K562 (cell line): ENCODE results near the gene BEST2. TPM values are rescaled to one million over a fixed set of nuclear protein-coding genes. Genes with fewer than 3 reads are reported as not detected.
A peak's percentile ranks its signal among the peaks of the same experiment; 100 is the strongest.

Source experiments
- ARNT ChIP-seq, 2 experiments: fragments of 450-650 bp; IDR thresholded peaks; 2 replicates each; pipeline ENCODE4 v1.6.1; 2016; ENCODE audit warnings: mild to moderate bottlenecking in 1 of 2
- BMI1 ChIP-seq: fragments of 150-350 bp; IDR thresholded peaks from 2 replicates; pipeline ENCODE4 v1.6.1; 2014; ENCODE audit warnings: low read length
- FOSL1 ChIP-seq: fragments of 200-800 bp; sonication (Bioruptor generic); conservative IDR thresholded peaks from 2 replicates; pipeline ENCODE4 v1.6.1; 2016; ENCODE audit warnings: missing genetic modification characterization, missing compliant biosample characterization
- LARP7 ChIP-seq: fragments of 450-650 bp; IDR thresholded peaks from 2 replicates; pipeline ENCODE4 v1.6.1; 2016
- MCM7 ChIP-seq, 2 experiments: fragments of 450-650 bp; IDR thresholded peaks; 2 replicates each; pipeline ENCODE4 v1.6.1; 2016 to 2018
- RAD51 ChIP-seq: fragments of 450-650 bp; IDR thresholded peaks from 2 replicates; pipeline ENCODE4 v1.7.1; 2016; ENCODE audit warnings: low read depth, mild to moderate bottlenecking, borderline replicate concordance
- RBM14 ChIP-seq: fragments of 200-400 bp; formaldehyde crosslinking; IDR thresholded peaks from 2 replicates; pipeline ENCODE4 v1.6.1; 2018; ENCODE audit warnings: low read depth, mild to moderate bottlenecking, low read length, moderate library complexity, borderline replicate concordance; ENCODE audit not compliant: insufficient read depth
- SPI1 ChIP-seq: IDR thresholded peaks from 2 replicates; pipeline ENCODE4 v1.6.1; 2011; ENCODE audit warnings: low read depth, low read length, control low read depth, borderline replicate concordance
- TFAM ChIP-seq: fragments of 250-450 bp; sonication (Bioruptor Pico); conservative IDR thresholded peaks from 2 replicates; pipeline ENCODE4 v1.5.0; 2021; ENCODE audit warnings: mild to moderate bottlenecking, moderate library complexity
- ZNF174 ChIP-seq: fragments of 250-450 bp; sonication (Bioruptor Pico); IDR thresholded peaks from 2 replicates; pipeline ENCODE4 v1.4.0; 2020; ENCODE audit warnings: mild to moderate bottlenecking
- ZNF436 ChIP-seq: fragments of 250-450, 450-650 bp; sonication (Bioruptor Pico); formaldehyde crosslinking; IDR thresholded peaks from 2 replicates; pipeline ENCODE4 v1.7.0; 2020; ENCODE audit warnings: mild to moderate bottlenecking
- ZNF699 ChIP-seq: fragments of 250-450 bp; sonication (Bioruptor Pico); IDR thresholded peaks from 2 replicates; pipeline ENCODE4 v1.8.0; 2021; ENCODE audit warnings: mild to moderate bottlenecking, moderate library complexity; ENCODE audit not compliant: insufficient replicate concordance
- ZNF77 ChIP-seq: fragments of 250-450 bp; sonication (Bioruptor Pico); IDR thresholded peaks from 2 replicates; pipeline ENCODE4 v1.5.0; 2020
- polyA plus RNA-seq, 8 experiments: library from polyadenylated mRNA; depleted of rRNA in 4 of 8; stranded (reverse) in 5 of 8; unstranded in 3 of 8; fragments of >200 nt; fragmentation: Nextera tagmentation in 2 of 8; fragmentation: Illumina TruSeq in 1 of 8; extraction: Ambion mirVana in 2 of 8; extraction: Trizol in 1 of 8; gene quantifications; 2 replicates each; pipeline versions ENCODE4 v1.2.1 to v1.2.3, GENCODE V29; 2011 to 2014; ENCODE audit warnings: inconsistent platforms in 1 of 8, missing spikeins in 1 of 8
- total RNA-seq, 7 experiments: library from RNA; depleted of rRNA in 6 of 7; stranded (reverse); fragments of >200 nt in 6 of 7; fragmentation: Illumina TruSeq in 2 of 7; extraction: Trizol in 2 of 7; gene quantifications; 2 replicates each; pipeline versions ENCODE4 v1.2.1 to v1.2.3, GENCODE V29; 2011 to 2021; ENCODE audit warnings: low replicate concordance in 1 of 7
- TF ChIP-seq, protein P1 (sequence below): fragments of 250-450 bp; sonication (Bioruptor Pico); IDR thresholded peaks from 2 replicates; pipeline ENCODE4 v1.4.0; 2020; ENCODE audit warnings: mild to moderate bottlenecking
- TF ChIP-seq, protein P2 (sequence below): sonication (generic); formaldehyde crosslinking; IDR thresholded peaks from 2 replicates; pipeline ENCODE4 v1.8.0; 2022; ENCODE audit warnings: mild to moderate bottlenecking, missing genetic modification reagents
- TF ChIP-seq, protein P3 (sequence below), 2 experiments: fragments of 450-650 bp; IDR thresholded peaks; 2 replicates each; pipeline ENCODE4 v1.6.1; 2018; ENCODE audit warnings: mild to moderate bottlenecking in 2 of 2, low read depth in 1 of 2; ENCODE audit not compliant: partially characterized antibody in 2 of 2
- TF ChIP-seq, protein P4 (sequence below): fragments of 250-450 bp; sonication (Bioruptor Pico); IDR thresholded peaks from 2 replicates; pipeline ENCODE4 v1.9.0; 2021; ENCODE audit warnings: mild to moderate bottlenecking
- TF ChIP-seq, protein P5 (sequence below): fragments of 450-650 bp; IDR thresholded peaks from 2 replicates; pipeline ENCODE4 v1.6.1; 2018; ENCODE audit warnings: mild to moderate bottlenecking, low read depth; ENCODE audit not compliant: partially characterized antibody
- TF ChIP-seq, protein P6 (sequence below): sonication (generic); formaldehyde crosslinking; IDR thresholded peaks from 2 replicates; pipeline ENCODE4 v1.8.1; 2022; ENCODE audit warnings: missing genetic modification reagents

BEST2 gene
- total and polyA plus RNA-seq, 9 of the 15 experiments (the other 6 are each of a cell fraction or from before 2014, with no cell fraction given), result not detected

DNA sequence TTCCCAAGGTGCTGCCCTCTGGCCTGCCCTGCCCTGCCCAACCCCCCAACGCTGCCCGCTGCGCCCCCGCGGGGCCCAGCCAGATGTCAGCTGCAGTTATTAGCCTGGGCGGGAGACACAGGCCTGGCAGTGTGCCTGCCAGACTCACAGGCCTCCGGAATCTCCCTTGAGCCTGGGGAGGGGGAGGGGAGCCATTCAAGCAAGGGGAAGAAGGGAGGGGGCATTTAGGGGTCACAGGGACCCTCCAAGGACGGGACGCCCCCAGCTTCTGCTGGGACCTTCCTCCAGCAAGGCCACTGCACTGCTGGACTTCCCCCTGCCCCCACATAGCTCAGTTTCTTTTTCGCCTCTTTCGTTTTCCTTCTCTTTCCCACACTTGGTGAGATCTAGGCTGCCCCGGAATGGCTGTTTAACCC lies 37.1 kb downstream of the BEST2 start (continued):
- TF ChIP-seq, protein P1, sequence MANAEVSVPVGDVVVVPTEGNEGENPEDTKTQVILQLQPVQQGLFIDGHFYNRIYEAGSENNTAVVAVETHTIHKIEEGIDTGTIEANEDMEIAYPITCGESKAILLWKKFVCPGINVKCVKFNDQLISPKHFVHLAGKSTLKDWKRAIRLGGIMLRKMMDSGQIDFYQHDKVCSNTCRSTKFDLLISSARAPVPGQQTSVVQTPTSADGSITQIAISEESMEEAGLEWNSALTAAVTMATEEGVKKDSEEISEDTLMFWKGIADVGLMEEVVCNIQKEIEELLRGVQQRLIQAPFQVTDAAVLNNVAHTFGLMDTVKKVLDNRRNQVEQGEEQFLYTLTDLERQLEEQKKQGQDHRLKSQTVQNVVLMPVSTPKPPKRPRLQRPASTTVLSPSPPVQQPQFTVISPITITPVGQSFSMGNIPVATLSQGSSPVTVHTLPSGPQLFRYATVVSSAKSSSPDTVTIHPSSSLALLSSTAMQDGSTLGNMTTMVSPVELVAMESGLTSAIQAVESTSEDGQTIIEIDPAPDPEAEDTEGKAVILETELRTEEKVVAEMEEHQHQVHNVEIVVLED (CRISPR knock-in tag), result no peak
- TF ChIP-seq ARNT (IDR thresholded peaks at IDR 0.05), result 0 out of 4 replicates have a peak, but pooled peaks of 1 of the 2 experiments have one; percentile 24
- TF ChIP-seq TFAM (CRISPR knock-in tag), result no peak
- TF ChIP-seq RBM14, result no peak
- TF ChIP-seq, protein P2, sequence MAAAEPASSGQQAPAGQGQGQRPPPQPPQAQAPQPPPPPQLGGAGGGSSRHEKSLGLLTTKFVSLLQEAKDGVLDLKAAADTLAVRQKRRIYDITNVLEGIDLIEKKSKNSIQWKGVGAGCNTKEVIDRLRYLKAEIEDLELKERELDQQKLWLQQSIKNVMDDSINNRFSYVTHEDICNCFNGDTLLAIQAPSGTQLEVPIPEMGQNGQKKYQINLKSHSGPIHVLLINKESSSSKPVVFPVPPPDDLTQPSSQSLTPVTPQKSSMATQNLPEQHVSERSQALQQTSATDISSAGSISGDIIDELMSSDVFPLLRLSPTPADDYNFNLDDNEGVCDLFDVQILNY (CRISPR knock-in tag), result no peak
- no peak for TF ChIP-seq BMI1
- TF ChIP-seq FOSL1 (tag), result no peak
- TF ChIP-seq, protein P3, sequence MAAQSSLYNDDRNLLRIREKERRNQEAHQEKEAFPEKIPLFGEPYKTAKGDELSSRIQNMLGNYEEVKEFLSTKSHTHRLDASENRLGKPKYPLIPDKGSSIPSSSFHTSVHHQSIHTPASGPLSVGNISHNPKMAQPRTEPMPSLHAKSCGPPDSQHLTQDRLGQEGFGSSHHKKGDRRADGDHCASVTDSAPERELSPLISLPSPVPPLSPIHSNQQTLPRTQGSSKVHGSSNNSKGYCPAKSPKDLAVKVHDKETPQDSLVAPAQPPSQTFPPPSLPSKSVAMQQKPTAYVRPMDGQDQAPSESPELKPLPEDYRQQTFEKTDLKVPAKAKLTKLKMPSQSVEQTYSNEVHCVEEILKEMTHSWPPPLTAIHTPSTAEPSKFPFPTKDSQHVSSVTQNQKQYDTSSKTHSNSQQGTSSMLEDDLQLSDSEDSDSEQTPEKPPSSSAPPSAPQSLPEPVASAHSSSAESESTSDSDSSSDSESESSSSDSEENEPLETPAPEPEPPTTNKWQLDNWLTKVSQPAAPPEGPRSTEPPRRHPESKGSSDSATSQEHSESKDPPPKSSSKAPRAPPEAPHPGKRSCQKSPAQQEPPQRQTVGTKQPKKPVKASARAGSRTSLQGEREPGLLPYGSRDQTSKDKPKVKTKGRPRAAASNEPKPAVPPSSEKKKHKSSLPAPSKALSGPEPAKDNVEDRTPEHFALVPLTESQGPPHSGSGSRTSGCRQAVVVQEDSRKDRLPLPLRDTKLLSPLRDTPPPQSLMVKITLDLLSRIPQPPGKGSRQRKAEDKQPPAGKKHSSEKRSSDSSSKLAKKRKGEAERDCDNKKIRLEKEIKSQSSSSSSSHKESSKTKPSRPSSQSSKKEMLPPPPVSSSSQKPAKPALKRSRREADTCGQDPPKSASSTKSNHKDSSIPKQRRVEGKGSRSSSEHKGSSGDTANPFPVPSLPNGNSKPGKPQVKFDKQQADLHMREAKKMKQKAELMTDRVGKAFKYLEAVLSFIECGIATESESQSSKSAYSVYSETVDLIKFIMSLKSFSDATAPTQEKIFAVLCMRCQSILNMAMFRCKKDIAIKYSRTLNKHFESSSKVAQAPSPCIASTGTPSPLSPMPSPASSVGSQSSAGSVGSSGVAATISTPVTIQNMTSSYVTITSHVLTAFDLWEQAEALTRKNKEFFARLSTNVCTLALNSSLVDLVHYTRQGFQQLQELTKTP (IDR thresholded peaks at IDR 0.05; ENCODE audit: low read depth in 1 of 2, partially characterized antibody in 2 of 2), result no peak
- TF ChIP-seq, protein P4, sequence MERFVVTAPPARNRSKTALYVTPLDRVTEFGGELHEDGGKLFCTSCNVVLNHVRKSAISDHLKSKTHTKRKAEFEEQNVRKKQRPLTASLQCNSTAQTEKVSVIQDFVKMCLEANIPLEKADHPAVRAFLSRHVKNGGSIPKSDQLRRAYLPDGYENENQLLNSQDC (CRISPR knock-in tag), result no peak
- TF ChIP-seq ZNF436 (CRISPR knock-in tag), result no peak
- TF ChIP-seq ZNF174 (CRISPR knock-in tag), result no peak
- TF ChIP-seq, protein P5, sequence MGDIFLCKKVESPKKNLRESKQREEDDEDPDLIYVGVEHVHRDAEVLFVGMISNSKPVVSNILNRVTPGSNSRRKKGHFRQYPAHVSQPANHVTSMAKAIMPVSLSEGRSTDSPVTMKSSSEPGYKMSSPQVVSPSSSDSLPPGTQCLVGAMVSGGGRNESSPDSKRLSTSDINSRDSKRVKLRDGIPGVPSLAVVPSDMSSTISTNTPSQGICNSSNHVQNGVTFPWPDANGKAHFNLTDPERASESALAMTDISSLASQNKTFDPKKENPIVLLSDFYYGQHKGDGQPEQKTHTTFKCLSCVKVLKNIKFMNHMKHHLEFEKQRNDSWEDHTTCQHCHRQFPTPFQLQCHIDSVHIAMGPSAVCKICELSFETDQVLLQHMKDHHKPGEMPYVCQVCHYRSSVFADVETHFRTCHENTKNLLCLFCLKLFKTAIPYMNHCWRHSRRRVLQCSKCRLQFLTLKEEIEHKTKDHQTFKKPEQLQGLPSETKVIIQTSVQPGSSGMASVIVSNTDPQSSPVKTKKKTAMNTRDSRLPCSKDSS, result no peak
- no peak for TF ChIP-seq SPI1
- no peak for TF ChIP-seq RAD51
- no peak for TF ChIP-seq ZNF77 (CRISPR knock-in tag)
- no peak for TF ChIP-seq ZNF699 (CRISPR knock-in tag)
- TF ChIP-seq, protein P6, sequence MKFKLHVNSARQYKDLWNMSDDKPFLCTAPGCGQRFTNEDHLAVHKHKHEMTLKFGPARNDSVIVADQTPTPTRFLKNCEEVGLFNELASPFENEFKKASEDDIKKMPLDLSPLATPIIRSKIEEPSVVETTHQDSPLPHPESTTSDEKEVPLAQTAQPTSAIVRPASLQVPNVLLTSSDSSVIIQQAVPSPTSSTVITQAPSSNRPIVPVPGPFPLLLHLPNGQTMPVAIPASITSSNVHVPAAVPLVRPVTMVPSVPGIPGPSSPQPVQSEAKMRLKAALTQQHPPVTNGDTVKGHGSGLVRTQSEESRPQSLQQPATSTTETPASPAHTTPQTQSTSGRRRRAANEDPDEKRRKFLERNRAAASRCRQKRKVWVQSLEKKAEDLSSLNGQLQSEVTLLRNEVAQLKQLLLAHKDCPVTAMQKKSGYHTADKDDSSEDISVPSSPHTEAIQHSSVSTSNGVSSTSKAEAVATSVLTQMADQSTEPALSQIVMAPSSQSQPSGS (CRISPR knock-in tag), result no peak
- no peak for TF ChIP-seq MCM7 (IDR thresholded peaks at IDR 0.05)
- no peak for TF ChIP-seq LARP7
